NB4 (cell line): ENCODE results near the gene SLC35A3.

ENCODE experiments used
- DNase-seq: peaks from one replicate; pipeline ENCODE4 v3.0.0; 2010; ENCODE audit warnings: low read depth
- H3K4me3 ChIP-seq: one replicate; pipeline ENCODE4 v1.5.1; 2011; ENCODE audit warnings: mild to moderate bottlenecking, low read depth, low read length, moderate library complexity
- MYC ChIP-seq: IDR thresholded peaks from 2 replicates; pipeline ENCODE4 v1.6.1; 2011; ENCODE audit warnings: low read depth, low read length
- POLR2A ChIP-seq: IDR thresholded peaks from 2 replicates; pipeline ENCODE4 v1.6.1; 2011; ENCODE audit warnings: mild to moderate bottlenecking; ENCODE audit not compliant: insufficient read length; ENCODE audit errors: extremely low read depth
- TF ChIP-seq, protein P1 (sequence below): IDR thresholded peaks from 2 replicates; pipeline ENCODE4 v1.6.1; 2011; ENCODE audit warnings: low read depth, low read length
- TF ChIP-seq, protein P2 (sequence below): IDR thresholded peaks from one replicate; pipeline ENCODE4 v1.5.1; 2012; ENCODE audit warnings: low read depth, low read length

The SLC35A3 gene

GRCh38 chr1:99979091-99979490, 9.3 kb downstream of the SLC35A3 start:
- H3K4me3 ChIP-seq: no peak overlapping the region
- no peak for DNase-seq
- no peak for TF ChIP-seq MYC
- TF ChIP-seq, protein P1, sequence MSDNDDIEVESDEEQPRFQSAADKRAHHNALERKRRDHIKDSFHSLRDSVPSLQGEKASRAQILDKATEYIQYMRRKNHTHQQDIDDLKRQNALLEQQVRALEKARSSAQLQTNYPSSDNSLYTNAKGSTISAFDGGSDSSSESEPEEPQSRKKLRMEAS: no peak
- TF ChIP-seq, protein P2, sequence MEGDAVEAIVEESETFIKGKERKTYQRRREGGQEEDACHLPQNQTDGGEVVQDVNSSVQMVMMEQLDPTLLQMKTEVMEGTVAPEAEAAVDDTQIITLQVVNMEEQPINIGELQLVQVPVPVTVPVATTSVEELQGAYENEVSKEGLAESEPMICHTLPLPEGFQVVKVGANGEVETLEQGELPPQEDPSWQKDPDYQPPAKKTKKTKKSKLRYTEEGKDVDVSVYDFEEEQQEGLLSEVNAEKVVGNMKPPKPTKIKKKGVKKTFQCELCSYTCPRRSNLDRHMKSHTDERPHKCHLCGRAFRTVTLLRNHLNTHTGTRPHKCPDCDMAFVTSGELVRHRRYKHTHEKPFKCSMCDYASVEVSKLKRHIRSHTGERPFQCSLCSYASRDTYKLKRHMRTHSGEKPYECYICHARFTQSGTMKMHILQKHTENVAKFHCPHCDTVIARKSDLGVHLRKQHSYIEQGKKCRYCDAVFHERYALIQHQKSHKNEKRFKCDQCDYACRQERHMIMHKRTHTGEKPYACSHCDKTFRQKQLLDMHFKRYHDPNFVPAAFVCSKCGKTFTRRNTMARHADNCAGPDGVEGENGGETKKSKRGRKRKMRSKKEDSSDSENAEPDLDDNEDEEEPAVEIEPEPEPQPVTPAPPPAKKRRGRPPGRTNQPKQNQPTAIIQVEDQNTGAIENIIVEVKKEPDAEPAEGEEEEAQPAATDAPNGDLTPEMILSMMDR: no peak
- TF ChIP-seq POLR2A: no peak

GRCh38 chr1:99980928-99981327, 11.1 kb downstream of the SLC35A3 start:
- H3K4me3 ChIP-seq: no peak overlapping the region
- no peak for DNase-seq
- TF ChIP-seq, protein P2: no peak
- TF ChIP-seq, protein P1: no peak
- TF ChIP-seq POLR2A (no peak), MYC (no peak)

- TF ChIP-seq, protein P1: no peak
- no peak for TF ChIP-seq MYC
- TF ChIP-seq POLR2A: no peak
- TF ChIP-seq, protein P2: no peak
- no peak for DNase-seq
- H3K4me3 ChIP-seq: no peak overlapping the region
These were observed 16.9 kb downstream of the SLC35A3 start for GRCh38 chr1:99986656-99987225.

DNA sequence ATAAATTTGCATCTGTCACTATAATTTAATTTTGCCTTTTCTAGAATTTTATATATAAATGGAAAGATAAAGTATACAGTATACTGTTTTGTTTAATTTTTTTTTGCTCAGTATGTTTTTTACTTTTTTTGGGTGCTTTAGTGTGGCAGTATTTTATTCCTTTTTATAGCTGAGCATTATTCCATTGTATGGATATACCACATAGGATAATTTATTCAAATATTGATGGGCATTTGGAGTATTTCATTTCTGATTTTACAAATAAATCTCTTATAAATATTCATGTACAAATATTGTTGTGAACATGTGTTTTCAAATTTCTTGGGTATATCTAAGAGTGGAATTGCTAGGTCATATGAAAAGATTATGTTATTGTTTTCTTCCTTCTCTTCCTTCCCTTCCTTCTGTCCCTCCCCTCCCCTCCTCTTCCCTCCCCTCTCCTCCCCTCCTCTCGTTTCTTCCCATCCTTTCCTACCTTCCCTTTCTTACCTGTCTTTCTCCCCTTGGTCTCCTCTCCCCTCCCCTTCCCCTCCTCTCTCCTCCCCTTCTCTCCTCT, 18.5 kb downstream of the SLC35A3 start:
- H3K4me3 ChIP-seq: no peak overlapping the region
- DNase-seq: no peak
- TF ChIP-seq, protein P2: no peak
- TF ChIP-seq POLR2A (no peak), MYC (no peak)
- TF ChIP-seq, protein P1: no peak

DNA sequence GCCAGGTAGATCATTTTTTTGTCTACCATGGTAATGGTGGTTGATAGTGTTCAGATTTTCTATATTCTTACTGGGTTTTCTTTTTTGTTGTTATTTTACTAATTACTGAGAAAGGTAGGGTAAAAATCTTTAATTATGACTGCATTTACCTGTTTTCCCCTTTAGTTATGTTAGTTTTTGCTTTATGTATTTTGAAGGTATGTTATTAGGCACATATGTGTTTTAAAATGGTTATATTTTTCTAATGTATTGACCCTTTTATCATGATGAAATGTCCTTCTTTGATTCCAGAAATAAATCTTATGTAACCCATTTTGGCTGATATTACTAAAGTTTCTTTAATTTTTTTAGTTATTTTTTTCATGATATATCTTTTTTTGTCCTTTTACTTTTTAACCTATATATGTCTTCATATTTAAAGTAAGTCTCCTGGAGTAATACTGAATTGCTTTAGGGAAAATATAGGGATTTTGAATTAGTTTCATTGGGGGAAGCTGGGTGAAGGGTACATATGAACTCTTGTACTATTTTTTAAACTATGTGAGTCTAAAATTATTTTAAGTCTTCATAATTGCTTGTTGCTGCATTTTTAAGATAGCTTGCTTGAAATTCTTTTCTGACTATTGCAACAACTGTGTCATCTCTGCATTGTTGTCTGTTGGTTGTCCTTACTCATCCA, 22.4 kb downstream of the SLC35A3 start:
- no peak for TF ChIP-seq POLR2A
- TF ChIP-seq, protein P1: no peak
- TF ChIP-seq MYC: no peak
- TF ChIP-seq, protein P2: no peak
- no peak for DNase-seq
- H3K4me3 ChIP-seq: no peak overlapping the region
